Measurements from ENCODE around the gene MCCD1.

The MCCD1 gene

DNA sequence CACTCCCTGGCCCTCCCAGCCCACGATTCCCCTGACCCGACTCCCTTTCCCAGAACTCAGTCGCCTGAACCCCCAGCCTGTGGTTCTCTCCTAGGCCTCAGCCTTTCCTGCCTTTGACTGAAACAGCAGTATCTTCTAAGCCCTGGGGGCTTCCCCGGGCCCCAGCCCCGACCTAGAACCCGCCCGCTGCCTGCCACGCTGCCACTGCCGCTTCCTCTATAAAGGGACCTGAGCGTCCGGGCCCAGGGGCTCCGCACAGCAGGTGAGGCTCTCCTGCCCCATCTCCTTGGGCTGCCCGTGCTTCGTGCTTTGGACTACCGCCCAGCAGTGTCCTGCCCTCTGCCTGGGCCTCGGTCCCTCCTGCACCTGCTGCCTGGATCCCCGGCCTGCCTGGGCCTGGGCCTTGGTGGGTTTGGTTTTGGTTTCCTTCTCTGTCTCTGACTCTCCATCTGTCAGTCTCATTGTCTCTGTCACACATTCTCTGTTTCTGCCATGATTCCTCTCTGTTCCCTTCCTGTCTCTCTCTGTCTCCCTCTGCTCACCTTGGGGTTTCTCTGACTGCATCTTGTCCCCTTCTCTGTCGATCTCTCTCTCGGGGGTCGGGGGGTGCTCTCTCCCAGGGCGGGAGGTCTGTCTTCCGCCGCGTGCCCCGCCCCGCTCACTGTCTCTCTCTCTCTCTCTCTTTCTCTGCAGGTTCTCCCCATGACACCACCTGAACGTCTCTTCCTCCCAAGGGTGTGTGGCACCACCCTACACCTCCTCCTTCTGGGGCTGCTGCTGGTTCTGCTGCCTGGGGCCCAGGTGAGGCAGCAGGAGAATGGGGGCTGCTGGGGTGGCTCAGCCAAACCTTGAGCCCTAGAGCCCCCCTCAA, 43.5 kb downstream of the MCCD1 start, which contains the start of gene LTA:
TSS of gene LTA (plus strand) at position 249 of the 871 bp plus-strand sequence. CDS start at position 703, 454 bp downstream.
- DNase-seq (ENCODE audit: low read depth) = no peak

DNA sequence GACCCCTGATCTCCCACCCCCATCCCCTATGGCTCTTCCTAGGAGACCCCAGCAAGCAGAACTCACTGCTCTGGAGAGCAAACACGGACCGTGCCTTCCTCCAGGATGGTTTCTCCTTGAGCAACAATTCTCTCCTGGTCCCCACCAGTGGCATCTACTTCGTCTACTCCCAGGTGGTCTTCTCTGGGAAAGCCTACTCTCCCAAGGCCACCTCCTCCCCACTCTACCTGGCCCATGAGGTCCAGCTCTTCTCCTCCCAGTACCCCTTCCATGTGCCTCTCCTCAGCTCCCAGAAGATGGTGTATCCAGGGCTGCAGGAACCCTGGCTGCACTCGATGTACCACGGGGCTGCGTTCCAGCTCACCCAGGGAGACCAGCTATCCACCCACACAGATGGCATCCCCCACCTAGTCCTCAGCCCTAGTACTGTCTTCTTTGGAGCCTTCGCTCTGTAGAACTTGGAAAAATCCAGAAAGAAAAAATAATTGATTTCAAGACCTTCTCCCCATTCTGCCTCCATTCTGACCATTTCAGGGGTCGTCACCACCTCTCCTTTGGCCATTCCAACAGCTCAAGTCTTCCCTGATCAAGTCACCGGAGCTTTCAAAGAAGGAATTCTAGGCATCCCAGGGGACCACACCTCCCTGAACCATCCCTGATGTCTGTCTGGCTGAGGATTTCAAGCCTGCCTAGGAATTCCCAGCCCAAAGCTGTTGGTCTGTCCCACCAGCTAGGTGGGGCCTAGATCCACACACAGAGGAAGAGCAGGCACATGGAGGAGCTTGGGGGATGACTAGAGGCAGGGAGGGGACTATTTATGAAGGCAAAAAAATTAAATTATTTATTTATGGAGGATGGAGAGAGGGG, 44.7 kb downstream of the MCCD1 start:
- no peak for DNase-seq (ENCODE audit: low read depth)

DNA sequence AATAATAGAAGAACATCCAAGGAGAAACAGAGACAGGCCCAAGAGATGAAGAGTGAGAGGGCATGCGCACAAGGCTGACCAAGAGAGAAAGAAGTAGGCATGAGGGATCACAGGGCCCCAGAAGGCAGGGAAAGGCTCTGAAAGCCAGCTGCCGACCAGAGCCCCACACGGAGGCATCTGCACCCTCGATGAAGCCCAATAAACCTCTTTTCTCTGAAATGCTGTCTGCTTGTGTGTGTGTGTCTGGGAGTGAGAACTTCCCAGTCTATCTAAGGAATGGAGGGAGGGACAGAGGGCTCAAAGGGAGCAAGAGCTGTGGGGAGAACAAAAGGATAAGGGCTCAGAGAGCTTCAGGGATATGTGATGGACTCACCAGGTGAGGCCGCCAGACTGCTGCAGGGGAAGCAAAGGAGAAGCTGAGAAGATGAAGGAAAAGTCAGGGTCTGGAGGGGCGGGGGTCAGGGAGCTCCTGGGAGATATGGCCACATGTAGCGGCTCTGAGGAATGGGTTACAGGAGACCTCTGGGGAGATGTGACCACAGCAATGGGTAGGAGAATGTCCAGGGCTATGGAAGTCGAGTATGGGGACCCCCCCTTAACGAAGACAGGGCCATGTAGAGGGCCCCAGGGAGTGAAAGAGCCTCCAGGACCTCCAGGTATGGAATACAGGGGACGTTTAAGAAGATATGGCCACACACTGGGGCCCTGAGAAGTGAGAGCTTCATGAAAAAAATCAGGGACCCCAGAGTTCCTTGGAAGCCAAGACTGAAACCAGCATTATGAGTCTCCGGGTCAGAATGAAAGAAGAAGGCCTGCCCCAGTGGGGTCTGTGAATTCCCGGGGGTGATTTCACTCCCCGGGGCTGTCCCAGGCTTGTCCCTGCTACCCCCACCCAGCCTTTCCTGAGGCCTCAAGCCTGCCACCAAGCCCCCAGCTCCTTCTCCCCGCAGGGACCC, 45.6 kb downstream of the MCCD1 start:
- DNase-seq (ENCODE audit: low read depth) = no peak

DNA sequence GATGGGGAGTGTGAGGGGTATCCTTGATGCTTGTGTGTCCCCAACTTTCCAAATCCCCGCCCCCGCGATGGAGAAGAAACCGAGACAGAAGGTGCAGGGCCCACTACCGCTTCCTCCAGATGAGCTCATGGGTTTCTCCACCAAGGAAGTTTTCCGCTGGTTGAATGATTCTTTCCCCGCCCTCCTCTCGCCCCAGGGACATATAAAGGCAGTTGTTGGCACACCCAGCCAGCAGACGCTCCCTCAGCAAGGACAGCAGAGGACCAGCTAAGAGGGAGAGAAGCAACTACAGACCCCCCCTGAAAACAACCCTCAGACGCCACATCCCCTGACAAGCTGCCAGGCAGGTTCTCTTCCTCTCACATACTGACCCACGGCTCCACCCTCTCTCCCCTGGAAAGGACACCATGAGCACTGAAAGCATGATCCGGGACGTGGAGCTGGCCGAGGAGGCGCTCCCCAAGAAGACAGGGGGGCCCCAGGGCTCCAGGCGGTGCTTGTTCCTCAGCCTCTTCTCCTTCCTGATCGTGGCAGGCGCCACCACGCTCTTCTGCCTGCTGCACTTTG, 46.7 kb downstream of the MCCD1 start, which contains the start of gene TNF:
TSS of gene TNF (plus strand) at position 231 of the 567 bp plus-strand sequence. CDS start at position 408, 177 bp downstream.
- peak; percentile 65 for DNase-seq (ENCODE audit: low read depth)

DNA sequence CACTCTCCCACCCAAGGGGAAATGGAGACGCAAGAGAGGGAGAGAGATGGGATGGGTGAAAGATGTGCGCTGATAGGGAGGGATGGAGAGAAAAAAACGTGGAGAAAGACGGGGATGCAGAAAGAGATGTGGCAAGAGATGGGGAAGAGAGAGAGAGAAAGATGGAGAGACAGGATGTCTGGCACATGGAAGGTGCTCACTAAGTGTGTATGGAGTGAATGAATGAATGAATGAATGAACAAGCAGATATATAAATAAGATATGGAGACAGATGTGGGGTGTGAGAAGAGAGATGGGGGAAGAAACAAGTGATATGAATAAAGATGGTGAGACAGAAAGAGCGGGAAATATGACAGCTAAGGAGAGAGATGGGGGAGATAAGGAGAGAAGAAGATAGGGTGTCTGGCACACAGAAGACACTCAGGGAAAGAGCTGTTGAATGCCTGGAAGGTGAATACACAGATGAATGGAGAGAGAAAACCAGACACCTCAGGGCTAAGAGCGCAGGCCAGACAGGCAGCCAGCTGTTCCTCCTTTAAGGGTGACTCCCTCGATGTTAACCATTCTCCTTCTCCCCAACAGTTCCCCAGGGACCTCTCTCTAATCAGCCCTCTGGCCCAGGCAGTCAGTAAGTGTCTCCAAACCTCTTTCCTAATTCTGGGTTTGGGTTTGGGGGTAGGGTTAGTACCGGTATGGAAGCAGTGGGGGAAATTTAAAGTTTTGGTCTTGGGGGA, 47.4 kb downstream of the MCCD1 start:
- no peak for DNase-seq (ENCODE audit: low read depth)

DNA sequence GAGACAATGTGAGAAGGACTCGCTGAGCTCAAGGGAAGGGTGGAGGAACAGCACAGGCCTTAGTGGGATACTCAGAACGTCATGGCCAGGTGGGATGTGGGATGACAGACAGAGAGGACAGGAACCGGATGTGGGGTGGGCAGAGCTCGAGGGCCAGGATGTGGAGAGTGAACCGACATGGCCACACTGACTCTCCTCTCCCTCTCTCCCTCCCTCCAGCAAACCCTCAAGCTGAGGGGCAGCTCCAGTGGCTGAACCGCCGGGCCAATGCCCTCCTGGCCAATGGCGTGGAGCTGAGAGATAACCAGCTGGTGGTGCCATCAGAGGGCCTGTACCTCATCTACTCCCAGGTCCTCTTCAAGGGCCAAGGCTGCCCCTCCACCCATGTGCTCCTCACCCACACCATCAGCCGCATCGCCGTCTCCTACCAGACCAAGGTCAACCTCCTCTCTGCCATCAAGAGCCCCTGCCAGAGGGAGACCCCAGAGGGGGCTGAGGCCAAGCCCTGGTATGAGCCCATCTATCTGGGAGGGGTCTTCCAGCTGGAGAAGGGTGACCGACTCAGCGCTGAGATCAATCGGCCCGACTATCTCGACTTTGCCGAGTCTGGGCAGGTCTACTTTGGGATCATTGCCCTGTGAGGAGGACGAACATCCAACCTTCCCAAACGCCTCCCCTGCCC, 48.3 kb downstream of the MCCD1 start:
- DNase-seq (ENCODE audit: low read depth) = no peak

DNA sequence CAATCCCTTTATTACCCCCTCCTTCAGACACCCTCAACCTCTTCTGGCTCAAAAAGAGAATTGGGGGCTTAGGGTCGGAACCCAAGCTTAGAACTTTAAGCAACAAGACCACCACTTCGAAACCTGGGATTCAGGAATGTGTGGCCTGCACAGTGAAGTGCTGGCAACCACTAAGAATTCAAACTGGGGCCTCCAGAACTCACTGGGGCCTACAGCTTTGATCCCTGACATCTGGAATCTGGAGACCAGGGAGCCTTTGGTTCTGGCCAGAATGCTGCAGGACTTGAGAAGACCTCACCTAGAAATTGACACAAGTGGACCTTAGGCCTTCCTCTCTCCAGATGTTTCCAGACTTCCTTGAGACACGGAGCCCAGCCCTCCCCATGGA, 48.8 kb downstream of the MCCD1 start:
- no peak for DNase-seq (ENCODE audit: low read depth)

DNA sequence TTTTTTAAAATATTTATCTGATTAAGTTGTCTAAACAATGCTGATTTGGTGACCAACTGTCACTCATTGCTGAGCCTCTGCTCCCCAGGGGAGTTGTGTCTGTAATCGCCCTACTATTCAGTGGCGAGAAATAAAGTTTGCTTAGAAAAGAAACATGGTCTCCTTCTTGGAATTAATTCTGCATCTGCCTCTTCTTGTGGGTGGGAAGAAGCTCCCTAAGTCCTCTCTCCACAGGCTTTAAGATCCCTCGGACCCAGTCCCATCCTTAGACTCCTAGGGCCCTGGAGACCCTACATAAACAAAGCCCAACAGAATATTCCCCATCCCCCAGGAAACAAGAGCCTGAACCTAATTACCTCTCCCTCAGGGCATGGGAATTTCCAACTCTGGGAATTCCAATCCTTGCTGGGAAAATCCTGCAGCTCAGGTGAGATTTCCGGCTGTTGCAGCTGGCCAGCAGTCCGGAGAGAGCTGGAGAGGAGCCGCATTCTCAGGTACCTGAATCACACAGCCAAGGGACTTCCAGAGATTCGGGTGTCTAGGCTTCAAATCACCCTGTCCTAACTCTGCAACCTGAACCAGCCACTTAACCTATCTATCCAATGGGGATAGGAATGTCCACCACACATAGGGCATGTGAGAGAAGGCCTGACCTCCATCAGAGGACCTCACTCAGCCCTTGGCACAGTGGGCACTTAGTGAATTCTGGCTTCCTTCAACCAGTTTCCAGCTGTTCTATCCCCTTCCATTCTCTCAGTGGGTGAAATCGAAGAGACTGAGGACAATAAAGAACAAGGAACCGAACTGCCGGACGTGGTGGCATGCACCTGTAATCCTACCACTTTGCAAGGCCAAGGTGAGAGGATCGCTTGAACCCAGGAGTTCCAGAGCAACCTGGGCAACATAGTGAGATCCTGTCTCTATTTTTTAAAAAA, 49.7 kb downstream of the MCCD1 start:
- no peak for DNase-seq (ENCODE audit: low read depth)

DNA sequence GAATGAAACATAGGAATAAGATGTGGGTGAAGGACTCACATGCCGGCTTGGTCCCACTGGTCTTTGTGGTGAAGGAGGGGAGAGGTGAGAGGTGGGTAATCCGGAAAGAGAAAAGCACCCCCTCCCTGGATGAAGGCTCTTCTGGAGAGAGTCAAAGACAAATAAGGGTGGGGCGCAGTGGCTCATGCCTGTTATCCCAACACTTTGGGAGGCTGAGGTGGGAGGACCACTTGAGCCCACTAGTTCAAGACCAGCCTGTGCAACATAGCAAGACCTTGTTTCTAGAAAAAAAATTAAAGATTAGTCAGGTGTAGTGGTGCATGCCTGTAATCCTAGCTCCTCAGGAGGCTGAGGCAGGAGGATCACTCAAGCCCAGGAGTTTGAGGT, 50.4 kb downstream of the MCCD1 start:
- DNase-seq (ENCODE audit: low read depth) = no peak
